Stimulated activated CD4-positive, alpha-beta T cell treated with anti-CD3 and anti-CD28 coated beads, Interleukin-2, amount 100 ng/mL, for 48 hours (primary cell): Measurements from ENCODE around the gene RFXANK.

ENCODE experiments used
- DNase-seq, 2 donors: peaks; one replicate each; pipeline ENCODE4 v3.0.0-alpha.2; 2020

RFXANK gene

GRCh38 chr19:19234220-19234816 is 42.3 kb downstream of the RFXANK start:
- DNase-seq: no peak

GRCh38 chr19:19236173-19236572 is 44.1 kb downstream of the RFXANK start:
- DNase-seq: no peak

GRCh38 chr19:19238126-19238894 is 46.3 kb downstream of the RFXANK start:
- no peak for DNase-seq

- DNase-seq: no peak
Observed at GRCh38 chr19:19239675-19240074, 47.6 kb downstream of the RFXANK start.

- no peak for DNase-seq
Observed at GRCh38 chr19:19240476-19240875, 48.4 kb downstream of the RFXANK start.

- DNase-seq: no peak
Observed at GRCh38 chr19:19250196-19250801, 58.2 kb downstream of the RFXANK start.
